GM12872 (cell line): ENCODE measurements around the gene SH3BP5.

ENCODE experiments used
- TF ChIP-seq, protein P1 (sequence below): IDR thresholded peaks from 3 replicates; pipeline ENCODE4 v1.5.1; 2011; ENCODE audit warnings: low read depth, mild to moderate bottlenecking, low read length, moderate library complexity; ENCODE audit not compliant: insufficient read depth

SH3BP5 gene

DNA sequence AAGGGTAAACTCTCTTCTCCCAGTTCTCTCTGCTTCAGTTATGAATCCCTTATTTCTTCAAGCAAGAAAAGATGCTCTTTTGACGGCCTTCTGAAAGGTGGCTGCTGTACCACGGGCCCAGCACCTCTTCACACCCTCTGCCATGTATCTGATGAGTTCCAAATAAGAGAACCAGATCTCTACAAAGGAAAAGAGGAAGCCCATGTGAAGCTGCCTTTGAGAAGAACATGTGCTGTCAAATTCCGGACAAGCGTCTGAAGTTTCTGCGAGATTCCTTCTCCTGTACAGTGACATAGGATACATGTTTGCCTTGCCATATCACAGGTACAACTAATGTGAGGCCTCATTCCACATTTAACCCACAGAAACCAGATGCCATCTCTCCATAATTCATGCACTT lies 59.2 kb downstream of the SH3BP5 start:
- TF ChIP-seq, protein P1, sequence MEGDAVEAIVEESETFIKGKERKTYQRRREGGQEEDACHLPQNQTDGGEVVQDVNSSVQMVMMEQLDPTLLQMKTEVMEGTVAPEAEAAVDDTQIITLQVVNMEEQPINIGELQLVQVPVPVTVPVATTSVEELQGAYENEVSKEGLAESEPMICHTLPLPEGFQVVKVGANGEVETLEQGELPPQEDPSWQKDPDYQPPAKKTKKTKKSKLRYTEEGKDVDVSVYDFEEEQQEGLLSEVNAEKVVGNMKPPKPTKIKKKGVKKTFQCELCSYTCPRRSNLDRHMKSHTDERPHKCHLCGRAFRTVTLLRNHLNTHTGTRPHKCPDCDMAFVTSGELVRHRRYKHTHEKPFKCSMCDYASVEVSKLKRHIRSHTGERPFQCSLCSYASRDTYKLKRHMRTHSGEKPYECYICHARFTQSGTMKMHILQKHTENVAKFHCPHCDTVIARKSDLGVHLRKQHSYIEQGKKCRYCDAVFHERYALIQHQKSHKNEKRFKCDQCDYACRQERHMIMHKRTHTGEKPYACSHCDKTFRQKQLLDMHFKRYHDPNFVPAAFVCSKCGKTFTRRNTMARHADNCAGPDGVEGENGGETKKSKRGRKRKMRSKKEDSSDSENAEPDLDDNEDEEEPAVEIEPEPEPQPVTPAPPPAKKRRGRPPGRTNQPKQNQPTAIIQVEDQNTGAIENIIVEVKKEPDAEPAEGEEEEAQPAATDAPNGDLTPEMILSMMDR = no peak

DNA sequence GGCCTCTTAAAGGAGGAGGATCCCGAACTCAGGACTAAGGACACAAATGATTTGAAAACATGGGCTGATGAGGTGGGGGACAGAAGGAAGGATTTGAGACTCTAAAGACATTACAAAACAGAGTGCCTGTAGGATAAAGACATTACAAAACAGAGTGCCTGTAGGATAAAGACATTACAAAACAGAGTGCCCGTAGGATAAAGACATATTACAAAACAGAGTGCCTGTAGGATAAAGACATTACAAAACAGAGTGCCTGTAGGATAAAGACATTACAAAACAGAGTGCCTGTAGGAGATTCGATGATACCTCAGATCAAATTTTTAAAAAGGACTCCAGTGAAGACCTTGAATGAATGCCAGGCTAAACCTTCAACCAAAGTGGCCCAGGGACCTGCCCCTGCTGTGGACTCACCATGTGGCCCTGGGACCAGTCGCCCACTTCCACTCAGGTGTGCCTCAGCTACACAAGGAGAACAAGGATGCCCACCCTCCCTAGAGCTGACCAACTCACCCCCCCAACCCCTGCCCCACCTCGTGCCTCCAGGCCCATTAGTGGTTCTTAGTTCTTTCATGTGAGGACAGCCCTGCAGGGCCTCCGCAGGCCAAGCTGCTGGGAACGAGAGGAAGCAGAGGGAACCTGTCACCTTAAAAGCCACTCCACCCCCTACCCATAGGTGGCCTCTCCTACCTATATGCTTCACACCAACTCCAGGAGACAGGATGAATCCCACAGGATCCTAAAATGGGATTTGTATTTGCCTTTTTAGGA lies 59.8 kb downstream of the SH3BP5 start:
- TF ChIP-seq, protein P1 = 0 out of 3 replicates have a peak, but pooled peaks have one; percentile 12

DNA sequence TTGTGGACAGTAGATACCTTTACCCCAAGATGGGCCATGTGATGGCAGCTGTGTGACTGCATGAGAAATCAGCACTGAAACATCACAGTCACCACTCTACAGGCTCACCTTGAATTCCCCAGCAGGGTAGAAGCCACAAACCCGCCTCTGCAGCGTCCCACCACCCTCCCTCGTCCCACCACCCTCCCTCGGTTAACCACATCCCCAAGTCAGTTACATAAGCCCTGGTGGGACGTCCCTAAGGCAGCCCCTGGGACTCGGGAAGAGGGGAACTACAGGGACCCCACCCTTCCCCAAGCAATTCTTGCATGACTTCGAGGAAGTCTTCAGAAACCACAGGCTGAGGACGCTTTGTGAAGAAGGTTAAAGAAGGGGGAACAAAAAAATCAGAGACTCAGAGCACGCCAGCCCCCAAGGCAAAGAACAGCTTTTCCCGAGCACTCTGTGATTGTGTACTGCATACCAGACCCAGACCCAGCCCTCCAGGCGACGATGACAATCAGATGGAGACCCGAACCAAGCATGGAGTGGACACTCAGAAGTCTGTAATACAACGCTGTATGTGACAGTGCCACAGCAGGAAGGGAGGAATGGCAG lies 60.5 kb downstream of the SH3BP5 start:
- TF ChIP-seq, protein P1 = no peak

DNA sequence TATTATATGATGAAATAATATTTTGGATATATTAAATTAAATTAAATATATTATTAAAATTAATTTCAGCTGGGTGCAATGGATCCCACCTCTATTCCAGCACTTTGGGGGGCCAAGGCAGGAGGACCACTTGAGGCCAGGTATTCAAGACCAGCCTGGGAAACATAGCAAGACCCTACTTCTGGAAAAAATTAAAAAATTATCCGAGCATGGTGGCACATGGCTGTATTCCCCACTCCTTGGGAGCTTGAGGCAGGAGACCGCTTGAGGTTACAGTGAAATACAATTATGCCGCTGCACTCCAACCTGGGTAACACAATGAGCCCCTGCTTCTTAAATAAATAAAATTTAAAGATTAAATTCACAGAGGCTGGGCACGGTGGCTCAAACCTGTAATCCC lies 61.4 kb downstream of the SH3BP5 start:
- TF ChIP-seq, protein P1 = no peak

DNA sequence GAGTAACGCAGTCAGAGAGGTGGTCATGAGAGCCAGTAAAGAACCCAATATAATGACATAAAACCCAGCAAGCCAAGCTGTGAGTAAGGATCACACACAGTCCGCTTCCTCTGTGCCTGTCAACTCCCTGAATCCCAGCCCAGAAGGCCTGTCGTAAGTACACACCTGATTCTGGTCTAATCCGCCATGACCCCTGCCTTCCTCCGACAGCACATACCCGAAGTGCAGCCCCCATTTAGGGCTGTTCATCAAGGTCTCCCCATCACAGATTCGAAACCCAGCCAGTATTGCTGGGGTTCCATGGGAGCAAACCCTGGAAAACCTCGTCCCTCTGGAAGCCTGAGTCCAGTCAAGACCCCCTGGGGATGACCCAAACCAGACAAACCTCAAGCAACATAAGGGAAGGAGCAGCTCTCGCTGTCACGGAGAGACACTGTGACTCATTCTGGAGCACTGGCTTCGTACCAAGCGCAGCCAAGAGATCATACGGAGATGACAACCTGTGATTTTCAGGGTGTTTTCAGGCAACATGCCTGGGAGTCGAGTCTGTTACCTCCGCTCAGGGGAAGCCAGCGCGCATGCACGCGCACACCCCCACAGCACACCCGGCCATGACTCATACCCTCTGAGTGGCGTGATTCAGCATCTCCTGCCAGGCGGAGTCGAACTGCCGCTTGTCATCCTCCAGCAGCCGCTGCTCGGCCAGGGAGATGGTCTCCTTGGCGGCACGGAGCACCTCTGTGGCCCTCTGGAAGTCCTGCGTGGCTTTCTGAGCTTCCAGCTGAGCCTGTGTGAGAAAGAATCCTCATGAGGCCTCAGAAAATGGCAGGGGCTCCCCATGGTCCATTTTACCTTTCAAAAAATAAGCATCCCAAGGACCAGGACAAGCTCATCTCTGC lies 63.0 kb downstream of the SH3BP5 start:
- TF ChIP-seq, protein P1 = no peak

DNA sequence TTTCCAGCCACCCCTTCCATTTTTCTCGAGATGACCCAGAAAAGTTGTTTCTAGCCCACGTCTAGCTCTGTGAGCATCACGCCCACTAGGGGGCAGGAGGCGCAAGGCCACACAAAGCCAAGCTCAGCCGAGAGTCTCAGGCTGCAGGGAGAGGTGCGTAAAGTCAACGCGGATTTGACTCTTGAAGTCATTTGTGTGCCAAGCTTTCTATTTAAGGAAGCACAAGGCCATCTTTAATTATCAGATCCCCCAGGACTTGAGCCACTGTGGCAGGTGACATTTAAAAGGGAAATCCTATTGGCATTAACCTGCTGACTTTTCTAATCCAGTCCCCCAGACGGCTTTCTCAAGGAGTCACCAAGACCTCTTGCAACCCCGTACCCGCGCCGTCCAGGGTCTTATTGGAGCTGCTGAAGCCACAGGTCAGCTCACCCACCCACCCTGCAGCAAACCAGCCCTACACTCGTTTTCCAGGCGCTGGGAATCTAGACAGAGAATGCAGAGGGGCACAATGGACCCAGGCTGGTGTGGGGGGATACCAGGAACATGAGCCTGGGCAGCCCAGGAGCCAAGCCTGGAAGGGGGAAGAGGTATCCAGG lies 64.3 kb downstream of the SH3BP5 start:
- TF ChIP-seq, protein P1 = peak; percentile 96

DNA sequence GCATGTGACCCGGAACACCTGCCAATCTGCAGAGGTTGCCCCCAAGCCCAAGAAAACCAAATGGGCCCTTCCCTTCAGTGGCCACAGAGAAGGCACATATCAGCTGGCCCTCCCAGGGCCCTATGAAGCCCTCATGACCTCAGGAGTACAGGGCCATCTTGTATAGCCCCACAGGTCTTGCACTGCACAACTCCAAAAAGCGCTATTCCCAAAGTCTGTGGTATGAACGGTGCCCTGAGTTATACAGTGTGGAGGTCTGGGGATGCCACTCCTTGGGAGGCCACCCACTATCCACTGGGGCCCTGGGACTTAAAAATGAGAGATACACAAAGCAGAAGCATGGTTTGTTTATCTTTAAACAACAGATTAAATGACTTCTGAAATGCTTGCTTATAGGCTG lies 64.9 kb downstream of the SH3BP5 start:
- TF ChIP-seq, protein P1 = no peak
